Esophagus squamous epithelium (tissue), 5 donors: ENCODE data around the gene CDC34. TPM values are rescaled to one million over a fixed set of nuclear protein-coding genes. Genes with fewer than 3 reads are reported as not detected.
A peak's percentile ranks its signal among the peaks of the same experiment; 100 is the strongest.

Source experiments
- DNase-seq: peaks from one replicate; lab custom pipeline; 2025; lab: John Stamatoyannopoulos, UW
- H3K27ac ChIP-seq, 4 donors: fragments of 200-600 bp; sonication (generic); one replicate each; pipeline ENCODE4 v1.5.1; 2016 to 2019; ENCODE audit warnings: mild to moderate bottlenecking in 1 of 4
- H3K27me3 ChIP-seq, 4 donors: fragments of 200-600 bp; sonication (generic); 1 replicate in 3 of 4; 2 replicates in 1 of 4; pipeline versions ENCODE4 v1.5.1 to v1.6.0; 2017 to 2021; ENCODE audit warnings: antibody characterized with exemption in 1 of 4
- H3K36me3 ChIP-seq, 3 donors: fragments of 200-600 bp; sonication (generic); one replicate each; pipeline ENCODE4 v1.5.1; 2016 to 2019
- H3K4me1 ChIP-seq, 3 donors: fragments of 200-600 bp; sonication (generic); one replicate each; pipeline ENCODE4 v1.5.1; 2017 to 2019
- H3K4me3 ChIP-seq, 4 donors: fragments of 200-600 bp; sonication (generic); 1 replicate in 3 of 4; 2 replicates in 1 of 4; pipeline ENCODE4 v1.5.1; 2016 to 2019; ENCODE audit warnings: mild to moderate bottlenecking in 2 of 4, moderate library complexity in 1 of 4
- H3K9me3 ChIP-seq, 3 donors: fragments of 200-600 bp; sonication (generic); one replicate each; pipeline ENCODE4 v1.5.1; 2016 to 2019
- CTCF ChIP-seq, 6 experiments: fragments of 450-650 bp in 4 of 6; fragments of 200-600 bp in 2 of 6; sonication (generic) in 2 of 6; IDR thresholded peaks; one replicate each; pipeline ENCODE4 v1.5.1; 2016 to 2019; ENCODE audit warnings: antibody characterized with exemption in 6 of 6, mild to moderate bottlenecking in 4 of 6, moderate library complexity in 4 of 6
- POLR2A ChIP-seq, 4 donors: fragments of 450-650 bp; IDR thresholded peaks; one replicate each; pipeline ENCODE4 v1.6.1; 2017; ENCODE audit warnings: antibody characterized with exemption in 4 of 4, mild to moderate bottlenecking in 4 of 4, moderate library complexity in 3 of 4
- WGBS, 2 donors: methylation state at CpG; one replicate each; pipeline ENCODE4 v1.1.5; 2018; 5-methylcytosine and 5-hydroxymethylcytosine counted together
- intact Hi-C: fragments of 100-400 bp; cut with DNase I; formaldehyde crosslinking; loops from one replicate; pipeline ENCODE4 v1.15.0; 2022
- total RNA-seq, 4 donors: library from RNA; depleted of rRNA; stranded (reverse); fragments of >200 nt; gene quantifications; one replicate each; pipeline ENCODE4 v1.1.0, GENCODE V29; 2016
- donor health status: DM: yes; HTN: yes; CAD: no.

CDC34 gene
- total RNA-seq, 4 donors from 2014 or later, result 33.5 to 53.5 (median 34.5) TPM

GRCh38 chr19:566844-567243, 35.3 kb downstream of the CDC34 start:
- no peak overlapping the region for H3K27ac ChIP-seq

GRCh38 chr19:567296-567900, 35.8 kb downstream of the CDC34 start:
- 87 to 90% methylated on average over 9 to 20 of the region's 22 CpGs for WGBS, 2 donors
- no peaks in the 10 kb centered on the region for H3K27me3 ChIP-seq
- H3K9me3 ChIP-seq, result no peaks in the 10 kb centered on the region
- no peak overlapping the region for H3K27ac ChIP-seq
- H3K36me3 ChIP-seq, result no peaks in the 10 kb centered on the region
- peaks cover 0 to 13% (median 8%) of the 10 kb centered on the region in 3 donors for H3K4me1 ChIP-seq
- intact Hi-C loops, result no loop called here
- no peak overlapping the region for H3K4me3 ChIP-seq
- DNase-seq, result no peak
- TF ChIP-seq POLR2A (IDR thresholded peaks at IDR 0.05), result no peak
- no peak for TF ChIP-seq CTCF (IDR thresholded peaks at IDR 0.05)

More at GRCh38 chr19:566844-567243, 35.3 kb downstream of the CDC34 start:
- TF ChIP-seq POLR2A (IDR thresholded peaks at IDR 0.05) (no peak), CTCF (IDR thresholded peaks at IDR 0.05) (no peak)
- intact Hi-C loops, result no loop called here
- no peak for DNase-seq
- H3K4me1 ChIP-seq, result peaks cover 0 to 11% (median 8%) of the 10 kb centered on the region in 3 donors
- 77 to 78% methylated on average over 14 to 16 of the region's 16 CpGs for WGBS, 2 donors
- no peaks in the 10 kb centered on the region for H3K9me3 ChIP-seq
- no peak overlapping the region for H3K4me3 ChIP-seq
- H3K36me3 ChIP-seq, result no peaks in the 10 kb centered on the region
- no peaks in the 10 kb centered on the region for H3K27me3 ChIP-seq

- Histone ChIP-seq H3K4me3 (no peak overlapping the region), H3K9me3 (no peaks in the 10 kb centered on the region), H3K27me3 (no peaks in the 10 kb centered on the region), H3K4me1 (peaks cover 20 to 38% (median 27%) of the 10 kb centered on the region in 3 donors), H3K27ac (no peak overlapping the region), H3K36me3 (no peaks in the 10 kb centered on the region)
- DNase-seq, result no peak
- WGBS, 2 donors, result 74 to 80% methylated on average over 3 to 16 of the region's 25 CpGs
- TF ChIP-seq POLR2A (IDR thresholded peaks at IDR 0.05), result no peak
- intact Hi-C loops, result no loop called here
Measured at GRCh38 chr19:570251-570686, 38.7 kb downstream of the CDC34 start.

GRCh38 chr19:570937-571565, 39.5 kb downstream of the CDC34 start:
- H3K27me3 ChIP-seq, result no peaks in the 10 kb centered on the region
- H3K36me3 ChIP-seq, result no peaks in the 10 kb centered on the region
- H3K4me1 ChIP-seq, result peaks cover 28 to 46% (median 35%) of the 10 kb centered on the region in 3 donors
- no peak for DNase-seq
- H3K27ac ChIP-seq, result peak overlapping the region; percentile 83 to 97 (median 88)
- H3K9me3 ChIP-seq, result no peaks in the 10 kb centered on the region
- intact Hi-C loops, result no loop called here
- WGBS, 2 donors, result 1 to 5% methylated on average over 27 to 34 of the region's 45 CpGs
- TF ChIP-seq POLR2A (IDR thresholded peaks at IDR 0.05), result no peak
- TF ChIP-seq CTCF (IDR thresholded peaks at IDR 0.05), result no peak
- H3K4me3 ChIP-seq, result peak overlapping the region; percentile 69 to 100 (median 100)

- Histone ChIP-seq H3K36me3 (no peaks in the 10 kb centered on the region), H3K4me1 (peaks cover 31 to 51% (median 40%) of the 10 kb centered on the region in 3 donors), H3K4me3 (peak overlapping the region; percentile 69 to 100 (median 100)), H3K9me3 (no peaks in the 10 kb centered on the region), H3K27ac (peak overlapping the region; percentile 83 to 97 (median 88)), H3K27me3 (no peaks in the 10 kb centered on the region)
- WGBS, 2 donors, result 1% methylated on average over 9 to 12 of the region's 14 CpGs
- intact Hi-C loops, result no loop called here
- no peak for TF ChIP-seq POLR2A (IDR thresholded peaks at IDR 0.05)
- no peak for TF ChIP-seq CTCF (IDR thresholded peaks at IDR 0.05)
- no peak for DNase-seq
Measured at GRCh38 chr19:571566-571974, 40.0 kb downstream of the CDC34 start.
